GM12892 (cell line): ENCODE results near the gene NFIC.

Experiments used
- POLR2A ChIP-seq: IDR thresholded peaks from 2 replicates; pipeline ENCODE4 v1.6.1; 2011; ENCODE audit warnings: low read depth, low read length, control low read depth
- POLR2AphosphoS5 ChIP-seq: IDR thresholded peaks from 2 replicates; pipeline ENCODE4 v1.6.1; 2011; ENCODE audit warnings: low read depth, low read length, control low read depth
- TAF1 ChIP-seq: IDR thresholded peaks from 2 replicates; pipeline ENCODE4 v1.6.1; 2011; ENCODE audit warnings: low read depth, mild to moderate bottlenecking, control low read depth, low read length, borderline replicate concordance

GRCh38 chr19:3359015-3359918 lies 7.1 kb upstream of the NFIC start:
- TF ChIP-seq POLR2A (no peak), POLR2AphosphoS5 (no peak), TAF1 (no peak)
